CD4-positive, alpha-beta memory T cell (primary cell): ENCODE data around the gene KAT7. TPM values are rescaled to one million over a fixed set of nuclear protein-coding genes. Genes with fewer than 3 reads are reported as not detected.
A peak's percentile ranks its signal among the peaks of the same experiment; 100 is the strongest.

ENCODE experiments used
- CTCF ChIA-PET: fragments of 350-600 bp; sonication (Branson Sonifier 250); formaldehyde crosslinking; loops from one replicate; lab custom pipeline; 2021; ENCODE audit warnings: inconsistent platforms; ENCODE audit not compliant: partially characterized antibody; lab: Charles Lee
- POLR2A ChIA-PET: fragments of 350-600 bp; sonication (Branson Sonifier 250); formaldehyde crosslinking; loops from one replicate; lab custom pipeline; 2021; ENCODE audit not compliant: partially characterized antibody; lab: Charles Lee
- DNase-seq, 5 donors: peaks; one replicate each; pipeline versions ENCODE4 v3.0.0 to v3.0.0-alpha.2; 2020 to 2022; ENCODE audit warnings: mixed read lengths in 1 of 5
- H3K27ac ChIP-seq: one replicate; pipeline ENCODE4 v1.7.0; 2013; ENCODE audit warnings: low read depth, low read length
- H3K27me3 ChIP-seq: 2 replicates; pipeline ENCODE4 v1.7.0; 2013; ENCODE audit warnings: mild to moderate bottlenecking, low read length, moderate library complexity; ENCODE audit not compliant: insufficient read depth
- H3K36me3 ChIP-seq: 2 replicates; pipeline ENCODE4 v1.7.0; 2013; ENCODE audit warnings: mild to moderate bottlenecking, low read length, moderate library complexity; ENCODE audit not compliant: insufficient read depth
- H3K4me1 ChIP-seq: 2 replicates; pipeline ENCODE4 v1.7.0; 2013; ENCODE audit warnings: mild to moderate bottlenecking, low read length, moderate library complexity; ENCODE audit not compliant: insufficient read depth
- H3K4me3 ChIP-seq, 2 donors: one replicate each; pipeline ENCODE4 v1.7.0; 2013; ENCODE audit warnings: low read length in 2 of 2, mild to moderate bottlenecking in 1 of 2
- H3K9me3 ChIP-seq, 2 donors: one replicate each; pipeline ENCODE4 v1.7.0; 2013; ENCODE audit warnings: low read length in 2 of 2, control low read depth in 1 of 2; ENCODE audit not compliant: control insufficient read depth in 1 of 2
- H3K27ac Mint-ChIP-seq, 7 donors: one replicate each; pipeline ENCODE4 v1.8.0; 2020 to 2021; ENCODE audit warnings: mixed read lengths in 7 of 7, mild to moderate bottlenecking in 6 of 7, inconsistent platforms in 3 of 7, moderate library complexity in 3 of 7
- H3K27me3 Mint-ChIP-seq, 2 donors: one replicate each; pipeline ENCODE4 v1.8.0; 2020 to 2021; ENCODE audit warnings: mixed read lengths in 2 of 2
- H3K36me3 Mint-ChIP-seq, 2 donors: one replicate each; pipeline ENCODE4 v1.8.0; 2020 to 2021; ENCODE audit warnings: mixed read lengths in 2 of 2, inconsistent platforms in 1 of 2, mild to moderate bottlenecking in 1 of 2
- H3K4me1 Mint-ChIP-seq, 4 donors: one replicate each; pipeline ENCODE4 v1.8.0; 2020 to 2021; ENCODE audit warnings: mixed read lengths in 4 of 4, mild to moderate bottlenecking in 1 of 4
- H3K4me3 Mint-ChIP-seq, 8 donors: one replicate each; pipeline ENCODE4 v1.8.0; 2020 to 2021; ENCODE audit warnings: mixed read lengths in 8 of 8, mild to moderate bottlenecking in 7 of 8, moderate library complexity in 6 of 8, inconsistent platforms in 3 of 8
- H3K9me3 Mint-ChIP-seq, 8 donors: one replicate each; pipeline ENCODE4 v1.8.0; 2020 to 2021; ENCODE audit warnings: mixed read lengths in 8 of 8, mild to moderate bottlenecking in 5 of 8, inconsistent platforms in 3 of 8, moderate library complexity in 1 of 8
- intact Hi-C: fragments of 100-400 bp; cut with micrococcal nuclease; formaldehyde crosslinking; loops from one replicate; pipeline ENCODE4 v1.15.1; 2023
- polyA plus RNA-seq, 2 donors: library from polyadenylated mRNA; unstranded; fragments of 300-500 nt; fragmentation: Illumina TruSeq; gene quantifications; one replicate each; pipeline ENCODE4 v1.2.3, GENCODE V29; 2021
- total RNA-seq, 2 experiments: library from RNA; stranded (reverse); gene quantifications; one replicate each; pipeline ENCODE4 v1.2.3, GENCODE V29; 2021

The KAT7 gene
- total and polyA plus RNA-seq, 4 experiments from 2014 or later = 37.6 to 120 (median 85.1) TPM

DNA sequence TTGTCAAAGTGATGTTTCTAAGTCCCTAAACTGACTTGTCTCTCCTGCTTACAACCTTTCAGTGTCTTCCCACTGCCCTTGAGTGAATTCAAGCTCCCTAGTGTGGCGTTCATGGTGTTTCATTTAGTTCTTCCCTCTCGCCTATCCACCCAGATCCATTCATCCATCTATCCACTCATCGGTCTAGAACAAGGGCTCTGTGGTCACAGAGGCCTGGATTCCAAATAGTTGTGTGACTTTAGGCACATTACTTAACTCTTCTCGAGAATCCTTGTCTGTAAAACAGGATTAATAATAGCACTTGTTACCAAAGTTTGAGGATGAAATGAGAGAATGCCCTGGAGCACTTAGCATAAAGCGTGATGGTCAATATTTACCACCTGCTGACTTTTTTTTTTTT is 60.3 kb downstream of the KAT7 start:
- DNase-seq = no peak
- Histone ChIP-seq H3K27ac (no peak overlapping the region), H3K36me3 (no peaks in the 10 kb centered on the region), H3K9me3 (no peaks in the 10 kb centered on the region), H3K4me1 (peaks cover 23% of the 10 kb centered on the region), H3K4me3 (no peak overlapping the region), H3K27me3 (no peaks in the 10 kb centered on the region)
- POLR2A ChIA-PET = interaction anchor here (1.5 kb wide), 2 partner anchors 85 to 109 kb away, joined by 4 to 5 read pairs; partner anchors contain the start of gene FAM117A
- Mint-ChIP-seq H3K4me1 (peaks cover 15 to 50% (median 37%) of the 10 kb centered on the region in 4 donors), H3K4me3 (no peak overlapping the region), H3K27me3 (no peaks in the 10 kb centered on the region), H3K9me3 (peaks cover 0 to 2% (median 0%) of the 10 kb centered on the region in 8 donors), H3K36me3 (peaks cover 0 to 19% of the 10 kb centered on the region in 2 donors), H3K27ac (peak overlapping the region in 3 of 7 donors; percentile 2 to 31 (median 11))
- CTCF ChIA-PET = interaction anchor here (1.1 to 1.8 kb wide), 3 partner anchors 27 to 148 kb away, joined by 3 to 7 read pairs (median 4); no protein-coding TSS in a partner anchor
- intact Hi-C loops = no loop called here

DNA sequence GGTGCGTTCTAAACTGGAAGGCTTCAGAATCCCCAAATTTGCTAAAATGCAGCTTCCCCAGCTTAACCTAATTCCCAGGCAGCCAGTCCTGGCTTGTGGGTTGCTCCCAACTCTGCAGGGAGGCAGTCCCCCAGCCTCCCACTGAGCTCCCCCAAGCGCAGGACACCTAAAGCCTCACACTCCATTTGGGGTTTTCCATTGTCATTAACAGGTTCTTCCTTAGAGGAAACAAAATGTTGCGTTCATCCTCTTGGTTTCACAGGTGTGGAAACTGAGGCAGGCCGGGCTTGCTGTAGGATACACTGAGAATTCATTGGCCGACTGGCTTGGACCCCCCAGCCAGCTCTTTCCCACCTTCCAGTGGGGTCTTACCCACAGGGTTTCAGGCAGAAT is 61.7 kb downstream of the KAT7 start:
- Mint-ChIP-seq H3K27me3 (no peaks in the 10 kb centered on the region), H3K9me3 (peaks cover 0 to 2% (median 0%) of the 10 kb centered on the region in 8 donors), H3K27ac (peak overlapping the region in 6 of 7 donors; percentile 25 to 92 (median 90)), H3K4me3 (peak overlapping the region; percentile 87 to 97 (median 90)), H3K4me1 (peaks cover 12 to 37% (median 25%) of the 10 kb centered on the region in 4 donors), H3K36me3 (peaks cover 0 to 12% of the 10 kb centered on the region in 2 donors)
- H3K36me3 ChIP-seq = no peaks in the 10 kb centered on the region
- H3K27ac ChIP-seq = peak overlapping the region; percentile 25
- H3K27me3 ChIP-seq = no peaks in the 10 kb centered on the region
- H3K9me3 ChIP-seq = no peaks in the 10 kb centered on the region
- intact Hi-C loops = loop anchor here (2.0 to 10.0 kb wide), 3 partner anchors 33 to 245 kb away; partner anchors contain the start of gene PDK2
- POLR2A ChIA-PET = interaction anchor here (0.6 to 3.2 kb wide), 8 partner anchors 11 to 244 kb away, joined by 3 to 16 read pairs (median 4); partner anchors contain the start of genes FAM117A, KAT7 and SLC35B1
- no peak for DNase-seq
- H3K4me1 ChIP-seq = peaks cover 17% of the 10 kb centered on the region
- CTCF ChIA-PET = interaction anchor here (0.6 to 1.8 kb wide), 7 partner anchors 12 to 721 kb away, joined by 3 to 7 read pairs (median 4); no protein-coding TSS in a partner anchor
- no peak overlapping the region for H3K4me3 ChIP-seq

- Mint-ChIP-seq H3K36me3 (peaks cover 0 to 11% of the 10 kb centered on the region in 2 donors), H3K4me1 (peaks cover 12 to 31% (median 20%) of the 10 kb centered on the region in 4 donors), H3K4me3 (peak overlapping the region; percentile 87 to 97 (median 90)), H3K9me3 (peaks cover 0 to 2% (median 0%) of the 10 kb centered on the region in 8 donors), H3K27me3 (peaks cover 0 to 2% of the 10 kb centered on the region in 2 donors), H3K27ac (peak overlapping the region; percentile 87 to 95 (median 91))
- no peaks in the 10 kb centered on the region for H3K36me3 ChIP-seq
- peak overlapping the region; percentile 25 for H3K27ac ChIP-seq
- POLR2A ChIA-PET = interaction anchor here (1.0 to 3.2 kb wide), 9 partner anchors 11 to 283 kb away, joined by 3 to 16 read pairs (median 5); partner anchors contain the start of genes KAT7 and SPOP
- no peaks in the 10 kb centered on the region for H3K9me3 ChIP-seq
- no peaks in the 10 kb centered on the region for H3K27me3 ChIP-seq
- CTCF ChIA-PET = interaction anchor here (1.0 to 1.8 kb wide), 10 partner anchors 13 to 283 kb away, joined by 3 to 7 read pairs (median 4); partner anchors contain the start of gene SLC35B1
- H3K4me1 ChIP-seq = peaks cover 16% of the 10 kb centered on the region
- intact Hi-C loops = loop anchor here (1.0 to 10.0 kb wide), 5 partner anchors 34 to 283 kb away; partner anchors contain the start of genes KAT7 and PDK2
- H3K4me3 ChIP-seq = peak overlapping the region in 1 of 2 donors; percentile 87
- peak in 1 of 5 donors; percentile 4 for DNase-seq
Measured at GRCh38 chr17:49850772-49851386, 62.4 kb downstream of the KAT7 start.

GRCh38 chr17:49851387-49852291 is 63.2 kb downstream of the KAT7 start:
- peak; percentile 66 to 79 (median 69) for DNase-seq
- no peaks in the 10 kb centered on the region for H3K9me3 ChIP-seq
- intact Hi-C loops = loop anchor here (1.0 to 10.0 kb wide), 5 partner anchors 34 to 283 kb away; partner anchors contain the start of genes KAT7 and PDK2
- H3K36me3 Mint-ChIP-seq = peaks cover 0 to 11% of the 10 kb centered on the region in 2 donors
- peaks cover 0 to 2% (median 0%) of the 10 kb centered on the region in 8 donors for H3K9me3 Mint-ChIP-seq
- H3K4me1 ChIP-seq = peaks cover 16% of the 10 kb centered on the region
- peak overlapping the region; percentile 89 to 98 (median 95) for H3K27ac Mint-ChIP-seq
- ChIA-PET CTCF (interaction anchor here (0.7 to 1.8 kb wide), 11 partner anchors 14 to 286 kb away, joined by 3 to 7 read pairs (median 3); partner anchors contain the start of gene SLC35B1), POLR2A (interaction anchor here (0.9 to 3.2 kb wide), 10 partner anchors 12 to 284 kb away, joined by 3 to 16 read pairs (median 4); partner anchors contain the start of genes ITGA3, KAT7 and SPOP)
- H3K4me3 ChIP-seq = peak overlapping the region; percentile 60 to 87
- no peaks in the 10 kb centered on the region for H3K27me3 ChIP-seq
- no peaks in the 10 kb centered on the region for H3K36me3 ChIP-seq
- H3K4me1 Mint-ChIP-seq = peaks cover 12 to 31% (median 20%) of the 10 kb centered on the region in 4 donors
- peak overlapping the region; percentile 88 to 95 (median 92) for H3K4me3 Mint-ChIP-seq
- H3K27ac ChIP-seq = peak overlapping the region; percentile 54
- H3K27me3 Mint-ChIP-seq = peaks cover 0 to 2% of the 10 kb centered on the region in 2 donors

GRCh38 chr17:49853470-49854015 is 65.1 kb downstream of the KAT7 start:
- Histone ChIP-seq H3K27ac (no peak overlapping the region), H3K36me3 (no peaks in the 10 kb centered on the region), H3K4me3 (no peak overlapping the region), H3K9me3 (no peaks in the 10 kb centered on the region), H3K27me3 (no peaks in the 10 kb centered on the region), H3K4me1 (peaks cover 16% of the 10 kb centered on the region)
- no peak overlapping the region for H3K27ac Mint-ChIP-seq
- peaks cover 0 to 4% of the 10 kb centered on the region in 2 donors for H3K36me3 Mint-ChIP-seq
- intact Hi-C loops = loop anchor here (5.0 to 10.0 kb wide), 2 partner anchors 36 to 241 kb away; partner anchors contain the start of gene PDK2
- peaks cover 12 to 29% (median 18%) of the 10 kb centered on the region in 4 donors for H3K4me1 Mint-ChIP-seq
- no peak for DNase-seq
- CTCF ChIA-PET = interaction anchor here (1.2 to 2.3 kb wide), 4 partner anchors 12 to 297 kb away, joined by 3 to 6 read pairs (median 5); no protein-coding TSS in a partner anchor
- no peak overlapping the region for H3K4me3 Mint-ChIP-seq
- H3K27me3 Mint-ChIP-seq = peaks cover 0 to 4% of the 10 kb centered on the region in 2 donors
- H3K9me3 Mint-ChIP-seq = no peaks in the 10 kb centered on the region
- POLR2A ChIA-PET = no interaction called here

- Histone ChIP-seq H3K9me3 (no peaks in the 10 kb centered on the region), H3K4me1 (peaks cover 16% of the 10 kb centered on the region), H3K27me3 (no peaks in the 10 kb centered on the region), H3K4me3 (no peak overlapping the region), H3K36me3 (no peaks in the 10 kb centered on the region), H3K27ac (no peak overlapping the region)
- Mint-ChIP-seq H3K9me3 (no peaks in the 10 kb centered on the region), H3K4me1 (peaks cover 10 to 29% (median 17%) of the 10 kb centered on the region in 4 donors), H3K4me3 (no peak overlapping the region), H3K27me3 (peaks cover 0 to 4% of the 10 kb centered on the region in 2 donors), H3K27ac (no peak overlapping the region), H3K36me3 (peaks cover 0 to 4% of the 10 kb centered on the region in 2 donors)
- POLR2A ChIA-PET = no interaction called here
- intact Hi-C loops = loop anchor here (5.0 to 10.0 kb wide), 2 partner anchors 37 to 241 kb away; partner anchors contain the start of gene PDK2
- no peak for DNase-seq
- CTCF ChIA-PET = interaction anchor here (1.2 to 2.3 kb wide), 3 partner anchors 143 to 297 kb away, joined by 4 to 6 read pairs (median 6); no protein-coding TSS in a partner anchor
Measured at GRCh38 chr17:49854126-49854525, 65.6 kb downstream of the KAT7 start.
